Measurements from ENCODE around the gene LAD1. TPM values are rescaled to one million over a fixed set of nuclear protein-coding genes. Genes with fewer than 3 reads are reported as not detected.

Gene LAD1, protein sequence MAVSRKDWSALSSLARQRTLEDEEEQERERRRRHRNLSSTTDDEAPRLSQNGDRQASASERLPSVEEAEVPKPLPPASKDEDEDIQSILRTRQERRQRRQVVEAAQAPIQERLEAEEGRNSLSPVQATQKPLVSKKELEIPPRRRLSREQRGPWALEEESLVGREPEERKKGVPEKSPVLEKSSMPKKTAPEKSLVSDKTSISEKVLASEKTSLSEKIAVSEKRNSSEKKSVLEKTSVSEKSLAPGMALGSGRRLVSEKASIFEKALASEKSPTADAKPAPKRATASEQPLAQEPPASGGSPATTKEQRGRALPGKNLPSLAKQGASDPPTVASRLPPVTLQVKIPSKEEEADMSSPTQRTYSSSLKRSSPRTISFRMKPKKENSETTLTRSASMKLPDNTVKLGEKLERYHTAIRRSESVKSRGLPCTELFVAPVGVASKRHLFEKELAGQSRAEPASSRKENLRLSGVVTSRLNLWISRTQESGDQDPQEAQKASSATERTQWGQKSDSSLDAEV
- polyA plus RNA-seq (2013): 28.6 and 30.4 TPM in 2 replicates

DNA sequence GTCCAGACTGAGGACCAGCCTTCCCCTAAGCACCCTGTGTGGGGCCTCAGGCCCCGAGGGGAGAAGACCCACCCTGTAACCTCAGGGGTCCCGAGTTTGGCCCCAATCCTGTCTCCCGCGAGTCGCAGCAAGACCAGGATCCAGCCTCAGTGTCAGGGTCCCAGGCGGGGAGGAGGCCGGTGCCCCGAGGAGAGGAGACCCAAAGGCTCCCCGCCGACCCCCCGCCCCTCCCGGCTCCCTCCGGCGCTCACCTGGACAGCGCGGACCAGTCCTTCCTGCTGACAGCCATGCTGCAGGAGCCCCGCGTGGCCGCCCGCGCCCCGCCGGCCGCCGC is at the start of gene LAD1:
Gene LAD1, minus strand, starts transcription at position 307 of the 334 bp plus-strand sequence. Its CDS starts 18 bp downstream, at position 289.
- peaks cover 28 to 31% of the 10 kb centered on the region in 2 experiments for H3K4me1 ChIP-seq (ENCODE audit: control insufficient read depth in 1 of 2, insufficient read depth in 2 of 2, low read length in 2 of 2)
- H3K4me2 ChIP-seq (ENCODE audit: low read length): peak within 1 kb of the TSS; percentile 64
- H2AFZ ChIP-seq (ENCODE audit: insufficient read depth, low read length, poor library complexity): peak within 1 kb of the TSS; percentile 24
- H4K8ac ChIP-seq (ENCODE audit: low read depth, low read length): peak within 1 kb of the TSS; percentile 84
- peak within 1 kb of the TSS; percentile 84 for H2BK120ac ChIP-seq (ENCODE audit: insufficient read depth, low read length, poor library complexity)
- H3K18ac ChIP-seq (ENCODE audit: low read length): peak within 1 kb of the TSS; percentile 44
- peak within 1 kb of the TSS; percentile 87 for H4K12ac ChIP-seq (ENCODE audit: low read depth, low read length)
- H3K79me2 ChIP-seq (ENCODE audit: control insufficient read depth, insufficient read depth, low read length, poor library complexity): peaks cover 12% of the 10 kb centered on the region
- no peaks in the 10 kb centered on the region for H3K27me3 ChIP-seq (ENCODE audit: insufficient read depth, low read length)
- peak within 1 kb of the TSS; percentile 35 for H3K4ac ChIP-seq (ENCODE audit: low read depth, low read length)
- peaks cover 18% of the 10 kb centered on the region for H3K79me1 ChIP-seq (ENCODE audit: low read length)
- H3K14ac ChIP-seq (ENCODE audit: low read length): peak within 1 kb of the TSS; percentile 62
- H2AK5ac ChIP-seq (ENCODE audit: low read length): peak within 1 kb of the TSS; percentile 43
- peak within 1 kb of the TSS; percentile 15 for H3K9ac ChIP-seq (ENCODE audit: low read length)
- H4K91ac ChIP-seq (ENCODE audit: low read depth, low read length): peak within 1 kb of the TSS; percentile 91
- H3K4me3 ChIP-seq (ENCODE audit: low read depth, low read length): peak within 1 kb of the TSS; percentile 70
- DNase-seq: no peak
- H3K9me3 ChIP-seq (ENCODE audit: insufficient read depth, low read depth, low read length): no peaks in the 10 kb centered on the region
- no peak within 1 kb of the TSS for H3K23ac ChIP-seq (ENCODE audit: low read length)
- H2BK12ac ChIP-seq (ENCODE audit: low read length): peak within 1 kb of the TSS; percentile 34
- no CpG with 5 or more reads among the region's 25 CpGs for WGBS (ENCODE audit: extremely low coverage, insufficient coverage, insufficient read length)
- no peaks in the 10 kb centered on the region for H3K36me3 ChIP-seq (ENCODE audit: control insufficient read depth in 1 of 2, insufficient read depth in 2 of 2, low read length in 2 of 2)
- H3K27ac ChIP-seq (ENCODE audit: low read depth, low read length): peak within 1 kb of the TSS; percentile 6
- peak within 1 kb of the TSS; percentile 28 for H2BK5ac ChIP-seq (ENCODE audit: low read depth, low read length, poor library complexity)

DNA sequence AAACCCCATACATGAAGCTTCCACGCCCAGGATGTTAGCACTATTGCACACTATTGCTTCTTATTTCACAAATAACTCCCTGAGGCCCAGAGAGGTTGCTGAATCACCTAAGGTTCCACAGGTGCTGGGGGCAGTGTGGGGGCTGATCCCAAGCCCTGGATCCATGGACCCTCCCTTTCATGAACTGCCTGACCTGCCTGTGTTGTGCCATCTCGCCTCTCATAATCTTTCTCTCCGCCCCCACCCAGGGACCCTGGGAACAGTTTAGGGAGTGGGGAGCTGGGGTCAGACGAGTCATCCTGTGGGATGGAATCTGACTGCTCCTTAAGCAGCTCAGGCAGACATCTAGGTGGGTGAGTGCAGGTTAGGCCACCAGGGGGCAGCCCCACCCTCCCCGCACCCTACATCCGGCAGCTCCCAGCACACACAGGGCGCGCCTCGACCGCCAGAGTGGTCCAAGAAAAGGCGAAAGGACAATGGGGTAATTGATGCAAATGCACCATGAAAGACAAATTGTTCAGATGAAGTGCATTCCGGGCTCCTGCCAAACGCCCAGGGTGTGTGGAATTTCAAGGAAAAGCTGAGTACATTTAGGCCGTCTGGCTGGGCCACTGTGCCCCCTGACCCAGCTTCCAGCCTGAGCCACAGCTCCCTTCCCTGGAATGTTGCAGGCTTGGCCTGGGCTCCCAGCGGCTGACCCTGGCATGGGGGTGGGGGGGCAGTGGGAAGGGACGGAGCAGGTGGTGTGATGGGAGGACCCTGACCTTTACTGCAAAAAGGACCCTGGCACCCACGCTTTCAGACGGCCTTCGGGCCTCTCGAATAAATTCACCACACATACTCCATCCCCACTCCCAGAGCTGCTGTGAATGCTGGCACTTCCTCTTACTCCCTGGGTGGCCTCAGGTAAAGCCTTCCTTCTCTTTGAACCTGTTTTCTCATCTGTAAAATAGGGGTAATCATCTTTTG is 49.1 kb upstream of the LAD1 start:
- H4K91ac ChIP-seq (ENCODE audit: low read depth, low read length): peak overlapping the region; percentile 3
- no peak overlapping the region for H3K23ac ChIP-seq (ENCODE audit: low read length)
- H3K4me3 ChIP-seq (ENCODE audit: low read depth, low read length): no peak overlapping the region
- no peak overlapping the region for H3K9ac ChIP-seq (ENCODE audit: low read length)
- no peak overlapping the region for H3K18ac ChIP-seq (ENCODE audit: low read length)
- no peaks in the 10 kb centered on the region for H3K27me3 ChIP-seq (ENCODE audit: insufficient read depth, low read length)
- H2BK120ac ChIP-seq (ENCODE audit: insufficient read depth, low read length, poor library complexity): peak overlapping the region; percentile 5
- H3K4me1 ChIP-seq (ENCODE audit: control insufficient read depth in 1 of 2, insufficient read depth in 2 of 2, low read length in 2 of 2): peaks cover 12 to 21% of the 10 kb centered on the region in 2 experiments
- DNase-seq: peak; percentile 62 to 72
- H3K4me2 ChIP-seq (ENCODE audit: low read length): peak overlapping the region; percentile 35
- peak overlapping the region; percentile 5 for H4K8ac ChIP-seq (ENCODE audit: low read depth, low read length)
- no CpG with 5 or more reads among the region's 20 CpGs for WGBS (ENCODE audit: extremely low coverage, insufficient coverage, insufficient read length)
- no peak overlapping the region for H3K14ac ChIP-seq (ENCODE audit: low read length)
- no peak overlapping the region for H4K12ac ChIP-seq (ENCODE audit: low read depth, low read length)
- H2AFZ ChIP-seq (ENCODE audit: insufficient read depth, low read length, poor library complexity): peak overlapping the region; percentile 7
- peaks cover 8% of the 10 kb centered on the region for H3K79me1 ChIP-seq (ENCODE audit: low read length)
- no peaks in the 10 kb centered on the region for H3K79me2 ChIP-seq (ENCODE audit: control insufficient read depth, insufficient read depth, low read length, poor library complexity)
- H2AK5ac ChIP-seq (ENCODE audit: low read length): no peak overlapping the region
- H3K9me3 ChIP-seq (ENCODE audit: insufficient read depth, low read depth, low read length): no peaks in the 10 kb centered on the region
- H2BK12ac ChIP-seq (ENCODE audit: low read length): peak overlapping the region; percentile 19
- H3K4ac ChIP-seq (ENCODE audit: low read depth, low read length): no peak overlapping the region
- no peaks in the 10 kb centered on the region for H3K36me3 ChIP-seq (ENCODE audit: control insufficient read depth in 1 of 2, insufficient read depth in 2 of 2, low read length in 2 of 2)
- no peak overlapping the region for H3K27ac ChIP-seq (ENCODE audit: low read depth, low read length)
- no peak overlapping the region for H2BK5ac ChIP-seq (ENCODE audit: low read depth, low read length, poor library complexity)

DNA sequence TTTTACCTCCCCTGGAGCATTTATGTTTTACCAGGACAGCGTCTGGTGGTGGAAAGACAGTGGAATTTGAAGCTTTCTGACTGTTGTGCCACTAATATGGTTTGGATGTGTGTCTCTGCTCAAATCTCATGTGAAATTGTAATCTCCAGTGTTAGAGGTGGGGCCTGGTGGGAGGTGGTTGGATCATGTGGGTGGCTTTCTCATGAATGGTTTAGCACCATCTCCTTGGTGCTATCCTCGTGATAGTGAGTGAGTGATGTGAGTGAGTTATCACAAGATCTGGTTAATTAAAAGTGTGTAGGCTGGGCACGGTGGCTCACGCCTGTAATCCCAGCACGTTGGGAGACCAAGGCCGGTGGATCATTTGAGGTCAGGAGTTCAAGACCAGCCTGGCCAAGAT is 46.2 kb upstream of the LAD1 start:
- Histone ChIP-seq H2AFZ (ENCODE audit: insufficient read depth, low read length, poor library complexity) (no peak overlapping the region), H3K23ac (ENCODE audit: low read length) (no peak overlapping the region), H3K4me3 (ENCODE audit: low read depth, low read length) (no peak overlapping the region)

DNA sequence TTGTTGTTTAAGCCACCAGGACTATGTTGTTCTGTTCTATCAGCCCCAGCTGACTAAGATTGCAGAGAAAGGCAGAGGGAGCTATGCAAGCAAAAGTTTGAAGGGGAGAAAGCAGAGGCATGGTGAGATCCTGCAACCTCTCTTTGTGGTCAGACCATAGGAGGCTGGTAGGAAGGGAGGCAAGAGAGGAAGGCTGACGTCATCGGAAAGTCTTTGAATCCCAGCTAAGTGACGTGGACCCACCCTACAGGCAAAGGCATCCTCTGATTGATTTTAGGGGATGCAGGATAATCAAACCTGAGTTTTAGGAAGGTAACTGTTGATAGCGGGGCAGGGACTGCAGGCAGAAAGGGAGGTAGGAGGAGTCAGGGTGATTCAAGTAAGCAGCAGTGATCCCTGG is 45.7 kb upstream of the LAD1 start:
- H3K9ac ChIP-seq (ENCODE audit: low read length): no peak overlapping the region

More for the DNA sequence above, 46.2 kb upstream of the LAD1 start:
- H2AK5ac ChIP-seq (ENCODE audit: low read length): no peak overlapping the region
- no peak overlapping the region for H4K8ac ChIP-seq (ENCODE audit: low read depth, low read length)
- H3K9me3 ChIP-seq (ENCODE audit: insufficient read depth, low read depth, low read length): no peaks in the 10 kb centered on the region
- H3K79me2 ChIP-seq (ENCODE audit: control insufficient read depth, insufficient read depth, low read length, poor library complexity): no peaks in the 10 kb centered on the region
- no peaks in the 10 kb centered on the region for H3K36me3 ChIP-seq (ENCODE audit: control insufficient read depth in 1 of 2, insufficient read depth in 2 of 2, low read length in 2 of 2)
- no peak overlapping the region for H3K14ac ChIP-seq (ENCODE audit: low read length)
- H3K27me3 ChIP-seq (ENCODE audit: insufficient read depth, low read length): no peaks in the 10 kb centered on the region
- no peak overlapping the region for H3K27ac ChIP-seq (ENCODE audit: low read depth, low read length)
- no peak overlapping the region for H3K4ac ChIP-seq (ENCODE audit: low read depth, low read length)
- DNase-seq: no peak
- no peak overlapping the region for H3K4me2 ChIP-seq (ENCODE audit: low read length)
- WGBS (ENCODE audit: extremely low coverage, insufficient coverage, insufficient read length): no CpG with 5 or more reads among the region's 6 CpGs
- no peak overlapping the region for H2BK5ac ChIP-seq (ENCODE audit: low read depth, low read length, poor library complexity)
- peaks cover 5 to 14% of the 10 kb centered on the region in 2 experiments for H3K4me1 ChIP-seq (ENCODE audit: control insufficient read depth in 1 of 2, insufficient read depth in 2 of 2, low read length in 2 of 2)
- no peak overlapping the region for H4K91ac ChIP-seq (ENCODE audit: low read depth, low read length)
- no peak overlapping the region for H2BK120ac ChIP-seq (ENCODE audit: insufficient read depth, low read length, poor library complexity)
- H4K12ac ChIP-seq (ENCODE audit: low read depth, low read length): no peak overlapping the region
- no peak overlapping the region for H3K18ac ChIP-seq (ENCODE audit: low read length)
- no peak overlapping the region for H2BK12ac ChIP-seq (ENCODE audit: low read length)
- H3K79me1 ChIP-seq (ENCODE audit: low read length): peaks cover 2% of the 10 kb centered on the region
- H3K9ac ChIP-seq (ENCODE audit: low read length): no peak overlapping the region

More for the DNA sequence above, 45.7 kb upstream of the LAD1 start:
- no peak overlapping the region for H4K8ac ChIP-seq (ENCODE audit: low read depth, low read length)
- H3K79me2 ChIP-seq (ENCODE audit: control insufficient read depth, insufficient read depth, low read length, poor library complexity): no peaks in the 10 kb centered on the region
- H3K79me1 ChIP-seq (ENCODE audit: low read length): peaks cover 2% of the 10 kb centered on the region
- DNase-seq: peak in 1 of 2 donors; percentile 51
- no peak overlapping the region for H2BK120ac ChIP-seq (ENCODE audit: insufficient read depth, low read length, poor library complexity)
- no peak overlapping the region for H3K4ac ChIP-seq (ENCODE audit: low read depth, low read length)
- H3K4me2 ChIP-seq (ENCODE audit: low read length): no peak overlapping the region
- H2AFZ ChIP-seq (ENCODE audit: insufficient read depth, low read length, poor library complexity): no peak overlapping the region
- H3K18ac ChIP-seq (ENCODE audit: low read length): no peak overlapping the region
- no peaks in the 10 kb centered on the region for H3K27me3 ChIP-seq (ENCODE audit: insufficient read depth, low read length)
- H3K4me3 ChIP-seq (ENCODE audit: low read depth, low read length): no peak overlapping the region
- no peaks in the 10 kb centered on the region for H3K36me3 ChIP-seq (ENCODE audit: control insufficient read depth in 1 of 2, insufficient read depth in 2 of 2, low read length in 2 of 2)
- H2BK12ac ChIP-seq (ENCODE audit: low read length): no peak overlapping the region
- no peak overlapping the region for H4K12ac ChIP-seq (ENCODE audit: low read depth, low read length)
- H4K91ac ChIP-seq (ENCODE audit: low read depth, low read length): no peak overlapping the region
- H2BK5ac ChIP-seq (ENCODE audit: low read depth, low read length, poor library complexity): no peak overlapping the region
- no CpG with 5 or more reads among the region's 4 CpGs for WGBS (ENCODE audit: extremely low coverage, insufficient coverage, insufficient read length)
- H3K9me3 ChIP-seq (ENCODE audit: insufficient read depth, low read depth, low read length): no peaks in the 10 kb centered on the region
- H3K27ac ChIP-seq (ENCODE audit: low read depth, low read length): no peak overlapping the region
- H2AK5ac ChIP-seq (ENCODE audit: low read length): no peak overlapping the region
- peaks cover 5 to 14% of the 10 kb centered on the region in 2 experiments for H3K4me1 ChIP-seq (ENCODE audit: control insufficient read depth in 1 of 2, insufficient read depth in 2 of 2, low read length in 2 of 2)
- no peak overlapping the region for H3K14ac ChIP-seq (ENCODE audit: low read length)
- H3K23ac ChIP-seq (ENCODE audit: low read length): no peak overlapping the region

All from trophoblast cell (in vitro differentiated cells and primary cell).